GM12875 (cell line): ENCODE data around the gene DDX52.

Experiments used
- H3K4me3 ChIP-seq: one replicate; pipeline ENCODE4 v1.5.1; 2011; ENCODE audit warnings: low read depth, low read length, control low read depth
- TF ChIP-seq, protein P1 (sequence below): IDR thresholded peaks from 2 replicates; pipeline ENCODE4 v1.5.1; 2011; ENCODE audit warnings: low read depth, mild to moderate bottlenecking, control low read depth, inconsistent platforms, low read length, moderate library complexity, borderline replicate concordance; ENCODE audit not compliant: insufficient read depth

DDX52 gene

DNA sequence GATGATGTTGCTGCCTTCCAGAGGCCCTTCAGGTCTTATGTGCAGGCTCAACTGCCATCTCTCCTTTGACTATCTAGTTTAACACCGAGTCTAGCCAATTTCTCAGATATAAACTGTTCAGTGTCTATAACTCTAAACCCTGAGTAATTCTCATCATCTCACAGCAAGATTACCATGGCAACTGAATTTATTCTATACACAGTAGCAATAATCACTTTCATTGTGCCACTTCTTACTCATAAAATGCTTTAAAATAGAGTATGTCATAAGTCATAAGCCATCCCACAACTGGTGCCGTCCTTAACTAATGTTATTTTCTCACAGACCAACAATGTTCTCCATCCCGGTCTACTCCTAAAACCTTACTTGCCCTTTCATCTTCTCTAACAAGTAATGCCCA lies 79.0 kb downstream of the DDX52 start:
- TF ChIP-seq, protein P1, sequence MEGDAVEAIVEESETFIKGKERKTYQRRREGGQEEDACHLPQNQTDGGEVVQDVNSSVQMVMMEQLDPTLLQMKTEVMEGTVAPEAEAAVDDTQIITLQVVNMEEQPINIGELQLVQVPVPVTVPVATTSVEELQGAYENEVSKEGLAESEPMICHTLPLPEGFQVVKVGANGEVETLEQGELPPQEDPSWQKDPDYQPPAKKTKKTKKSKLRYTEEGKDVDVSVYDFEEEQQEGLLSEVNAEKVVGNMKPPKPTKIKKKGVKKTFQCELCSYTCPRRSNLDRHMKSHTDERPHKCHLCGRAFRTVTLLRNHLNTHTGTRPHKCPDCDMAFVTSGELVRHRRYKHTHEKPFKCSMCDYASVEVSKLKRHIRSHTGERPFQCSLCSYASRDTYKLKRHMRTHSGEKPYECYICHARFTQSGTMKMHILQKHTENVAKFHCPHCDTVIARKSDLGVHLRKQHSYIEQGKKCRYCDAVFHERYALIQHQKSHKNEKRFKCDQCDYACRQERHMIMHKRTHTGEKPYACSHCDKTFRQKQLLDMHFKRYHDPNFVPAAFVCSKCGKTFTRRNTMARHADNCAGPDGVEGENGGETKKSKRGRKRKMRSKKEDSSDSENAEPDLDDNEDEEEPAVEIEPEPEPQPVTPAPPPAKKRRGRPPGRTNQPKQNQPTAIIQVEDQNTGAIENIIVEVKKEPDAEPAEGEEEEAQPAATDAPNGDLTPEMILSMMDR = no peak
- no peak overlapping the region for H3K4me3 ChIP-seq

DNA sequence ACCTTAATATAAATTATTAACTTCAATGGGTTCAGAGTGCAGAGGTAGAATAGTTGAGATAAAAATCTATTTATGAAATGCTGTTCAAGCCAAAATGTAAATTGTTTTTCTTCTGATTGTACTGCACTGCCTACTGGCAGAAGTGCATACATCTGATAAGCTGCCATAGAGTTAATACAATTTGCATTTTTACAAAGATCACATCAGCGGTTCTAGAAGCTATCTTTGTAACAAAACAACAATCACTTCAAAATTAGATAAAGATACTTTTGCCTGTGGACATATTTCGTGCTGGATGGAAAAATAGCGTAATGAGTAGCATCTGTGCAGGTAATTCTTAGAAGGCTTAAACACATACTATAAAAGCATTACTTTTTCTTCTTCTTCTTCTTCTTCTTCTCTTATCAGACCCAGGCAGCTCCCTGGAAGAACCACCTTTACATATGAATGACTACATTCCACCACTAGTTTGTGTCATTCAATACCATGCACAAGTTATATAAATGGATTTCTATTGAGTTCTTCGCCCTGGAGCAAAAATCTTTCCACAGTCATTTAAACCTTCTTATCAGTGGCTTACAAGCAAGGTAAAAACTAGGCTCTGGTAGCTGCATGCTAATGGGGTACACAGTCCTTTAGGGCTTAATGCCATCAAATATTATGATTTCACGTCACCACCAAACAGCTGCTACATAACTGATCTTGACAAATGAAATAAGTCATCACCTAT lies 81.1 kb downstream of the DDX52 start:
- TF ChIP-seq, protein P1 = no peak
- H3K4me3 ChIP-seq = no peak overlapping the region
